ENCODE data around the gene C5.

- TF ChIP-seq CTCF (IDR thresholded peaks at IDR 0.05) (no peak), POLR2A (IDR thresholded peaks at IDR 0.05) (no peak)
Observed at GRCh38 chr9:120920806-120921178, 129.3 kb downstream of the C5 start.
